Neutrophil (primary cell): ENCODE data around the gene ALOX12B.
"Not testable (repeated sequence)": the region's sequence is repeated elsewhere in the genome, so short reads cannot be mapped to it uniquely, and the experiment has no call there.

ENCODE experiments used
- H3K27ac ChIP-seq: fragments of 200-600 bp; sonication (generic); 2 replicates; pipeline ENCODE4 v1.5.1; 2016; ENCODE audit warnings: mild to moderate bottlenecking, moderate library complexity
- H3K27me3 ChIP-seq: fragments of 200-600 bp; sonication (generic); 2 replicates; pipeline ENCODE4 v1.6.0; 2016; ENCODE audit warnings: mild to moderate bottlenecking
- H3K36me3 ChIP-seq: fragments of 200-600 bp; sonication (generic); 2 replicates; pipeline ENCODE4 v1.5.1; 2017
- H3K4me1 ChIP-seq, 2 experiments: fragments of 200-600 bp in 1 of 2; sonication (generic) in 1 of 2; 1 replicate in 1 of 2; 2 replicates in 1 of 2; pipeline versions ENCODE4 v1.5.1 to v1.6.1; 2013 to 2016; ENCODE audit warnings: low read depth in 1 of 2, low read length in 1 of 2, mild to moderate bottlenecking in 1 of 2, moderate library complexity in 1 of 2; ENCODE audit not compliant: control insufficient read depth in 1 of 2, insufficient read depth in 1 of 2
- H3K4me3 ChIP-seq, 2 experiments: fragments of 200-600 bp in 1 of 2; sonication (generic) in 1 of 2; 1 replicate in 1 of 2; 2 replicates in 1 of 2; pipeline ENCODE4 v1.5.1; 2013 to 2016; ENCODE audit warnings: low read depth in 1 of 2, low read length in 1 of 2, mild to moderate bottlenecking in 1 of 2, moderate library complexity in 1 of 2
- H3K9me3 ChIP-seq: fragments of 200-600 bp; sonication (generic); 2 replicates; pipeline ENCODE4 v1.5.1; 2016
- CTCF ChIP-seq: fragments of 200-600 bp; sonication (generic); IDR thresholded peaks from 2 replicates; pipeline ENCODE4 v1.5.1; 2016; ENCODE audit warnings: antibody characterized with exemption

ALOX12B gene

DNA sequence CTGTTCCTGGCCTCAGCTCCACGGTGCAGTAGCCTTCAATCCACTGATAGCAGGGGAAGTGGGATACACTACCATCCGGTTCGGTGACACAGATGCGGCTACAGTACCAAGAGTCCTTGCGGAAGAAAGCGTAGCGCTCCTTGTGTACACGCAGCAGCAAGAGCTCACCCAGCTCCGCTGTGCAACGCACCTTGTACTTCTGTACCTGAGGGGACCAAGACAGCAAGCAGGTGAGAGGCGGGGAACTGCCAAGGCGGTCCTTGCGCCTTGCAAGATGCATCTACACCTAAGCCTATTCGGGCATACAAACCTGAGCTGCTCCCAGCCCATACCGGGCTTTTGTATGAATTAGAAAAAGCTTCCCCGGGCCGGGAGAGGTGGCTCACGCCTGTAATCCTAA is 29.3 kb upstream of the ALOX12B start:
- Histone ChIP-seq H3K27ac (no peak overlapping the region), H3K27me3 (peaks cover 100% of the 10 kb centered on the region), H3K36me3 (no peaks in the 10 kb centered on the region), H3K4me1 (peaks cover 45 to 48% of the 10 kb centered on the region in 2 experiments), H3K4me3 (no peak overlapping the region), H3K9me3 (no peaks in the 10 kb centered on the region)
- TF ChIP-seq CTCF = no peak

- Histone ChIP-seq H3K4me1 (peaks cover 5 to 8% of the 10 kb centered on the region in 2 experiments), H3K36me3 (no peaks in the 10 kb centered on the region), H3K27me3 (peaks cover 93% of the 10 kb centered on the region), H3K9me3 (no peaks in the 10 kb centered on the region), H3K27ac (no peak overlapping the region), H3K4me3 (no peak overlapping the region)
- TF ChIP-seq CTCF = no peak
Observed at GRCh38 chr17:8110907-8111306, 23.4 kb upstream of the ALOX12B start.

DNA sequence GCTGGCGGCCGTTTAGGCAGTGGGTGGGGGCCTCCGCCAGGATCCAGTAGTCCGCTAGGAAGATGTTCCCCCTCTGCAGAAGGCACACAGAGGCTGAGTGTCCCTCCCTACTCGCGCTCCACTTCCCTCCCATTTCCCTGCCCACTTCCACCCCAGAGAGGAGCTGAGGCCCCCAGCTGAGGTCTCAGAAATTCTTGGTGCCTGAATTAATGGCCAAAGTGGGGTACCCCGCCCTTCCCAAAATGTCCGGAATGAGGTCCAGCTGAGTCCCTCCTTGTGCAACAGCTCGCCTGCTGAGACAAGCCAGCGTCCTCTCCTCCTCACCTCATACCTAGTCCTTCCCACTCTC is 22.9 kb upstream of the ALOX12B start:
- peaks cover 89% of the 10 kb centered on the region for H3K27me3 ChIP-seq

GRCh38 chr17:8109661-8110455 is 22.3 kb upstream of the ALOX12B start:
- Histone ChIP-seq H3K4me3 (peak overlapping the region; percentile 12 to 38), H3K9me3 (no peaks in the 10 kb centered on the region), H3K36me3 (no peaks in the 10 kb centered on the region), H3K4me1 (peaks cover 5 to 8% of the 10 kb centered on the region in 2 experiments), H3K27me3 (peaks cover 89% of the 10 kb centered on the region), H3K27ac (no peak overlapping the region)
- peak; percentile 69 for TF ChIP-seq CTCF

More for the DNA sequence above, 22.9 kb upstream of the ALOX12B start:
- Histone ChIP-seq H3K4me1 (peaks cover 5 to 8% of the 10 kb centered on the region in 2 experiments), H3K4me3 (peak overlapping the region in 1 of 2 experiments; percentile 38), H3K9me3 (no peaks in the 10 kb centered on the region), H3K36me3 (no peaks in the 10 kb centered on the region), H3K27ac (no peak overlapping the region)
- TF ChIP-seq CTCF = no peak

DNA sequence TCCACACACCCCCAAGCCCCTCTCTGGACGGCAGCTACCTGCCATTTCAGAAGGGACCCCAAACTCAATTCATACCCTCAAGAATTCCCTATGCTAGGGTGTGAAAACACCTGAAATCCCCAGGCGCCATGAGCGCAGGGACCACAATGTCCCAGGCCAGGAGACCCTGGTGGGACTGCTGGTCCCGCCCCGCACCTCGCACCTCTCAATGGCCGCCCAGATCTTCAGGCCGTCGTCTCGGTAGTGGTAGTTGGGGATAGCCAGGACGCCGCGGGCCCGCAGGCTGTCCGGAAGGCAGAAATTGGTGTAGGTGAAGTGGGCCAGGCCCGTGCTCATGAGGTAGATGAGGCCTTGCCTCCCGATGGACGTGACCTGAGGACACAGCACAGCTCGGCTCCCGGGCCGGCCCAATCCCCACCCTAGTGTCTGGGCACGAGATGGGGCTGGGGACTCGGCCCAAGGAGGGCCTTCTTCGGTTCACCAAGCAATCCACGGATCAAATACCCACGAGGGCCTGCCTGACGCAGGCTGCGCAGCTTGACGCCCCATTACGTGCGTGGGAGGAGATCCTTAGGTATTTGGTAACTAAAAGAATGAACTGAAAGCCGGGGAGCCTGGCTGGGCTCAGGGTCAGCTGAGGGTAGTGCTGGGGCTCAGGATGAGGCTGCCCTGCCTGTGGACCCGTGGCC is 21.6 kb upstream of the ALOX12B start:
- Histone ChIP-seq H3K36me3 (no peaks in the 10 kb centered on the region), H3K9me3 (no peaks in the 10 kb centered on the region), H3K4me1 (peaks cover 5 to 8% of the 10 kb centered on the region in 2 experiments), H3K27ac (no peak overlapping the region), H3K27me3 (peaks cover 89% of the 10 kb centered on the region), H3K4me3 (no peak overlapping the region)
- TF ChIP-seq CTCF = no peak

- H3K27me3 ChIP-seq = peaks cover 67% of the 10 kb centered on the region
- H3K27ac ChIP-seq, H3K4me1 ChIP-seq: not testable (repeated sequence)
Observed at GRCh38 chr17:8106980-8107379, 19.5 kb upstream of the ALOX12B start.

More at GRCh38 chr17:8106980-8107379, 19.5 kb upstream of the ALOX12B start:
- H3K9me3 ChIP-seq, H3K36me3 ChIP-seq, H3K4me3 ChIP-seq: not testable (repeated sequence)
